ENCODE measurements around the gene CSNK1G2.

The CSNK1G2 gene

GRCh38 chr19:1902923-1903322, 38.0 kb upstream of the CSNK1G2 start:
- Histone ChIP-seq H2AFZ (ENCODE audit: low read depth, low read length) (no peak overlapping the region), H3K9ac (ENCODE audit: low read length) (peak overlapping the region; percentile 49), H3K9me3 (ENCODE audit: control insufficient read depth, low read length) (no peaks in the 10 kb centered on the region), H3K4me2 (ENCODE audit: low read length, poor library complexity, severe bottlenecking) (no peak overlapping the region), H3K4me3 (ENCODE audit: insufficient read depth in 1 of 2, low read depth in 1 of 2, low read length in 2 of 2) (no peak overlapping the region), H2BK120ac (ENCODE audit: low read depth, low read length) (no peak overlapping the region), H3K27ac (ENCODE audit: low read length, poor library complexity, severe bottlenecking) (no peak overlapping the region), H2BK15ac (ENCODE audit: low read depth, poor library complexity, severe bottlenecking) (no peak overlapping the region), H2AK5ac (ENCODE audit: low read length, severe bottlenecking) (no peak overlapping the region), H4K91ac (ENCODE audit: low read length) (no peak overlapping the region), H3K18ac (ENCODE audit: low read depth in 1 of 2, low read length in 2 of 2) (no peak overlapping the region), H3K4ac (ENCODE audit: low read depth in 1 of 2, low read length in 2 of 2) (no peak overlapping the region), H3K23ac (ENCODE audit: low read length in 2 of 2) (no peak overlapping the region), H3K79me1 (replicated peaks; ENCODE audit: low read length, poor library complexity, severe bottlenecking) (no peaks in the 10 kb centered on the region), H3K14ac (ENCODE audit: low read length in 2 of 2) (no peak overlapping the region), H4K8ac (ENCODE audit: low read length) (no peak overlapping the region), H2BK12ac (ENCODE audit: low read length in 2 of 2) (no peak overlapping the region), H3K27me3 (ENCODE audit: control insufficient read depth in 1 of 2, insufficient read depth in 1 of 2, low read length in 2 of 2) (no peaks in the 10 kb centered on the region), H3K36me3 (ENCODE audit: control insufficient read depth in 1 of 2, insufficient read depth in 2 of 2, low read depth in 1 of 2, low read length in 2 of 2) (peaks cover 0 to 9% of the 10 kb centered on the region in 2 experiments), H3K4me1 (ENCODE audit: control insufficient read depth, insufficient read depth, low read depth, low read length) (peaks cover 17% of the 10 kb centered on the region), H2BK5ac (ENCODE audit: low read depth, low read length, poor library complexity, severe bottlenecking) (no peak overlapping the region)
- no peak for DNase-seq
- WGBS = 89% methylated on average over 6 of the region's 6 CpGs

GRCh38 chr19:1904860-1905109, 36.2 kb upstream of the CSNK1G2 start:
- WGBS = 49% methylated on average over 8 of the region's 8 CpGs
- Histone ChIP-seq H4K8ac (ENCODE audit: low read length) (peak overlapping the region; percentile 93), H3K27ac (ENCODE audit: low read length, poor library complexity, severe bottlenecking) (no peak overlapping the region)

GRCh38 chr19:1905110-1905862, 35.7 kb upstream of the CSNK1G2 start, which contains the start of the genes ADAT3 and SCAMP4:
TSS of gene ADAT3 (plus strand) at chr19:1905399. CDS start at chr19:1912048, 6,649 bp downstream.
TSS of gene SCAMP4 (plus strand) at chr19:1905399. CDS start at chr19:1915020, 9,621 bp downstream.
- Histone ChIP-seq H2BK15ac (ENCODE audit: low read depth, poor library complexity, severe bottlenecking) (peak within 1 kb of the TSS; percentile 85), H4K91ac (ENCODE audit: low read length) (peak within 1 kb of the TSS; percentile 87), H3K9me3 (ENCODE audit: control insufficient read depth, low read length) (no peaks in the 10 kb centered on the region), H2BK5ac (ENCODE audit: low read depth, low read length, poor library complexity, severe bottlenecking) (no peak within 1 kb of the TSS), H2BK12ac (ENCODE audit: low read length in 2 of 2) (peak within 1 kb of the TSS; percentile 43 to 69), H2AK5ac (ENCODE audit: low read length, severe bottlenecking) (peak within 1 kb of the TSS; percentile 66), H3K9ac (ENCODE audit: low read length) (peak within 1 kb of the TSS; percentile 90), H3K4me2 (ENCODE audit: low read length, poor library complexity, severe bottlenecking) (peak within 1 kb of the TSS; percentile 61), H2BK120ac (ENCODE audit: low read depth, low read length) (peak within 1 kb of the TSS; percentile 99), H3K79me1 (replicated peaks; ENCODE audit: low read length, poor library complexity, severe bottlenecking) (no peaks in the 10 kb centered on the region), H3K4ac (ENCODE audit: low read depth in 1 of 2, low read length in 2 of 2) (peak within 1 kb of the TSS; percentile 83 to 91), H3K14ac (ENCODE audit: low read length in 2 of 2) (peak within 1 kb of the TSS in 1 of 2 experiments; percentile 30), H3K27ac (ENCODE audit: low read length, poor library complexity, severe bottlenecking) (peak within 1 kb of the TSS; percentile 60), H3K23ac (ENCODE audit: low read length in 2 of 2) (no peak within 1 kb of the TSS), H3K27me3 (ENCODE audit: control insufficient read depth in 1 of 2, insufficient read depth in 1 of 2, low read length in 2 of 2) (no peaks in the 10 kb centered on the region), H3K36me3 (ENCODE audit: control insufficient read depth in 1 of 2, insufficient read depth in 2 of 2, low read depth in 1 of 2, low read length in 2 of 2) (peaks cover 0 to 27% of the 10 kb centered on the region in 2 experiments), H2AFZ (ENCODE audit: low read depth, low read length) (peak within 1 kb of the TSS; percentile 1), H3K4me3 (ENCODE audit: insufficient read depth in 1 of 2, low read depth in 1 of 2, low read length in 2 of 2) (peak within 1 kb of the TSS; percentile 79 to 80), H3K4me1 (ENCODE audit: control insufficient read depth, insufficient read depth, low read depth, low read length) (peaks cover 34% of the 10 kb centered on the region), H3K18ac (ENCODE audit: low read depth in 1 of 2, low read length in 2 of 2) (peak within 1 kb of the TSS; percentile 89 to 97), H4K8ac (ENCODE audit: low read length) (peak within 1 kb of the TSS; percentile 95)
- peak; percentile 99 for DNase-seq
- WGBS = 1% methylated on average over 46 of the region's 92 CpGs

More at GRCh38 chr19:1904860-1905109, 36.2 kb upstream of the CSNK1G2 start:
- Histone ChIP-seq H2BK15ac (ENCODE audit: low read depth, poor library complexity, severe bottlenecking) (peak overlapping the region; percentile 30), H3K14ac (ENCODE audit: low read length in 2 of 2) (no peak overlapping the region), H3K36me3 (ENCODE audit: control insufficient read depth in 1 of 2, insufficient read depth in 2 of 2, low read depth in 1 of 2, low read length in 2 of 2) (peaks cover 0 to 22% of the 10 kb centered on the region in 2 experiments), H3K4ac (ENCODE audit: low read depth in 1 of 2, low read length in 2 of 2) (peak overlapping the region; percentile 62 to 80), H3K27me3 (ENCODE audit: control insufficient read depth in 1 of 2, insufficient read depth in 1 of 2, low read length in 2 of 2) (no peaks in the 10 kb centered on the region), H2AFZ (ENCODE audit: low read depth, low read length) (peak overlapping the region; percentile 1), H3K4me3 (ENCODE audit: insufficient read depth in 1 of 2, low read depth in 1 of 2, low read length in 2 of 2) (peak overlapping the region in 1 of 2 experiments; percentile 79), H2BK5ac (ENCODE audit: low read depth, low read length, poor library complexity, severe bottlenecking) (no peak overlapping the region), H3K79me1 (replicated peaks; ENCODE audit: low read length, poor library complexity, severe bottlenecking) (no peaks in the 10 kb centered on the region), H3K4me1 (ENCODE audit: control insufficient read depth, insufficient read depth, low read depth, low read length) (peaks cover 29% of the 10 kb centered on the region), H2AK5ac (ENCODE audit: low read length, severe bottlenecking) (peak overlapping the region; percentile 66), H3K18ac (ENCODE audit: low read depth in 1 of 2, low read length in 2 of 2) (peak overlapping the region; percentile 69 to 85), H3K4me2 (ENCODE audit: low read length, poor library complexity, severe bottlenecking) (peak overlapping the region; percentile 45), H2BK12ac (ENCODE audit: low read length in 2 of 2) (peak overlapping the region in 1 of 2 experiments; percentile 69), H2BK120ac (ENCODE audit: low read depth, low read length) (no peak overlapping the region), H3K9ac (ENCODE audit: low read length) (peak overlapping the region; percentile 90), H3K23ac (ENCODE audit: low read length in 2 of 2) (no peak overlapping the region), H3K9me3 (ENCODE audit: control insufficient read depth, low read length) (no peaks in the 10 kb centered on the region), H4K91ac (ENCODE audit: low read length) (peak overlapping the region; percentile 87)
- DNase-seq = no peak

- Histone ChIP-seq H3K4me3 (ENCODE audit: insufficient read depth in 1 of 2, low read depth in 1 of 2, low read length in 2 of 2) (peak overlapping the region; percentile 79 to 80), H3K36me3 (ENCODE audit: control insufficient read depth in 1 of 2, insufficient read depth in 2 of 2, low read depth in 1 of 2, low read length in 2 of 2) (peaks cover 0 to 27% of the 10 kb centered on the region in 2 experiments), H2AK5ac (ENCODE audit: low read length, severe bottlenecking) (peak overlapping the region; percentile 42), H2BK120ac (ENCODE audit: low read depth, low read length) (no peak overlapping the region), H3K9me3 (ENCODE audit: control insufficient read depth, low read length) (no peaks in the 10 kb centered on the region), H3K4me2 (ENCODE audit: low read length, poor library complexity, severe bottlenecking) (peak overlapping the region; percentile 61), H2BK12ac (ENCODE audit: low read length in 2 of 2) (no peak overlapping the region), H3K79me1 (replicated peaks; ENCODE audit: low read length, poor library complexity, severe bottlenecking) (no peaks in the 10 kb centered on the region), H3K27ac (ENCODE audit: low read length, poor library complexity, severe bottlenecking) (peak overlapping the region; percentile 38), H4K91ac (ENCODE audit: low read length) (no peak overlapping the region), H3K4ac (ENCODE audit: low read depth in 1 of 2, low read length in 2 of 2) (peak overlapping the region; percentile 2 to 83), H4K8ac (ENCODE audit: low read length) (no peak overlapping the region), H2BK5ac (ENCODE audit: low read depth, low read length, poor library complexity, severe bottlenecking) (no peak overlapping the region), H3K18ac (ENCODE audit: low read depth in 1 of 2, low read length in 2 of 2) (peak overlapping the region; percentile 8 to 89), H3K4me1 (ENCODE audit: control insufficient read depth, insufficient read depth, low read depth, low read length) (peaks cover 34% of the 10 kb centered on the region), H3K23ac (ENCODE audit: low read length in 2 of 2) (no peak overlapping the region), H2BK15ac (ENCODE audit: low read depth, poor library complexity, severe bottlenecking) (no peak overlapping the region), H3K27me3 (ENCODE audit: control insufficient read depth in 1 of 2, insufficient read depth in 1 of 2, low read length in 2 of 2) (no peaks in the 10 kb centered on the region), H3K14ac (ENCODE audit: low read length in 2 of 2) (peak overlapping the region in 1 of 2 experiments; percentile 30), H3K9ac (ENCODE audit: low read length) (peak overlapping the region; percentile 90), H2AFZ (ENCODE audit: low read depth, low read length) (no peak overlapping the region)
- DNase-seq = no peak
- 83% methylated on average over 14 of the region's 15 CpGs for WGBS
These were observed 35.1 kb upstream of the CSNK1G2 start for GRCh38 chr19:1905863-1906375.

Data from mesenchymal stem cell (in vitro differentiated cells and primary cell).